M059J (cell line): ENCODE results near the gene PLK5. TPM values are rescaled to one million over a fixed set of nuclear protein-coding genes. Genes with fewer than 3 reads are reported as not detected.
A peak's percentile ranks its signal among the peaks of the same experiment; 100 is the strongest.
"Not testable (repeated sequence)": the region's sequence is repeated elsewhere in the genome, so short reads cannot be mapped to it uniquely, and the experiment has no call there.

Experiments used
- DNase-seq: peaks from one replicate; pipeline ENCODE4 v3.0.0-alpha.2; 2012; ENCODE audit warnings: low read depth
- total RNA-seq: library from RNA; depleted of rRNA; stranded (reverse); fragments of >200 nt; shearing (Covaris generic); gene quantifications from 2 replicates; pipeline ENCODE4 v1.2.3, GENCODE V29; 2014

The PLK5 gene
- total RNA-seq, 1 experiment from 2014 or later: not detected

GRCh38 chr19:1491114-1491848 is 32.6 kb upstream of the PLK5 start, which contains the start of gene REEP6:
REEP6 (plus strand) TSS chr19:1491181; CDS start chr19:1491270, 89 bp downstream.
- no peak for DNase-seq

DNA sequence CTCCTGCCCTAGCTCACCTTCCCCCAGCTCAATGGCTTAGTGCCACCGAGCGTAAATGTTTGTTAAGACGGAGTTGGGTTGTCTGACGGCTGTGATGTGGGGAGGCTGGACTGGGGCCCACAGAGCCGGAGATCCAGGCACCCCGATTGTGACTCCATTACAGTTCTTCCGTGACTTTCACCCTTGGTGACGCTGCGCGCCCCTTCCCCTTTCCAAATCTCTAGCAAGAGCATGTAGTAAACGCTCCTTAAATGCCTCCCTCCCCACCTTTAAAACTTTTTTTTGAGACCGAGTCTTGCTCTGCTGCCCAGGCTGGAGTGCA is 32.1 kb upstream of the PLK5 start:
- DNase-seq: no peak

DNA sequence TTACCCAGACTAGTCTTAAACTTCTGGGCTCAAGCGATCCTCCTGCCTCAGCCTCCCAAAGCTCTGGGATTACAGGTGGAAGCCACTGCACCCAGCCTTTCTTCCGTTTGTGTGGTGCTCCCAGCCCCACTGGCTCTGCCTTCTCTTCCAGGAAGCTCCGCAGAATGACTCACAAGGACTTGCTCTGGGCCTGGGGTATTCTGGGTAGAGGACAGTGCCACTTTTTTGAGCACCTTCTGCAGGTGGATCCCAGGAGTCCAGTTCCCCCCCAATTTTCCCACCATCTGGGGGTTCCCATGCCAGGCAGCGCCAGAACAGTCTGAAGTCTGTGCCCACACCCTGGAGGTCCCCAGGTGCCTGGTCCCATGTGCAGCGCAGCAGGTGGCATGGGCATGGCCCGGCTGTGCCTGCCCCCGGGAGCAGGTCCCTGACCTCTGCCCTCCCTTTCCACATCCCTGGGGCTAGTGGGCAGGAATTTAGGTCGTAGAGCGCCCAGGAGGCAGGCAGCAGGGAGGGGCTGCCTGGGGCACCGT is 31.3 kb upstream of the PLK5 start:
- DNase-seq: peak; percentile 61

- no peak for DNase-seq
These were observed 29.6 kb upstream of the PLK5 start for GRCh38 chr19:1494115-1494815.

- no peak for DNase-seq
These were observed 28.7 kb upstream of the PLK5 start for GRCh38 chr19:1495051-1495798.

DNA sequence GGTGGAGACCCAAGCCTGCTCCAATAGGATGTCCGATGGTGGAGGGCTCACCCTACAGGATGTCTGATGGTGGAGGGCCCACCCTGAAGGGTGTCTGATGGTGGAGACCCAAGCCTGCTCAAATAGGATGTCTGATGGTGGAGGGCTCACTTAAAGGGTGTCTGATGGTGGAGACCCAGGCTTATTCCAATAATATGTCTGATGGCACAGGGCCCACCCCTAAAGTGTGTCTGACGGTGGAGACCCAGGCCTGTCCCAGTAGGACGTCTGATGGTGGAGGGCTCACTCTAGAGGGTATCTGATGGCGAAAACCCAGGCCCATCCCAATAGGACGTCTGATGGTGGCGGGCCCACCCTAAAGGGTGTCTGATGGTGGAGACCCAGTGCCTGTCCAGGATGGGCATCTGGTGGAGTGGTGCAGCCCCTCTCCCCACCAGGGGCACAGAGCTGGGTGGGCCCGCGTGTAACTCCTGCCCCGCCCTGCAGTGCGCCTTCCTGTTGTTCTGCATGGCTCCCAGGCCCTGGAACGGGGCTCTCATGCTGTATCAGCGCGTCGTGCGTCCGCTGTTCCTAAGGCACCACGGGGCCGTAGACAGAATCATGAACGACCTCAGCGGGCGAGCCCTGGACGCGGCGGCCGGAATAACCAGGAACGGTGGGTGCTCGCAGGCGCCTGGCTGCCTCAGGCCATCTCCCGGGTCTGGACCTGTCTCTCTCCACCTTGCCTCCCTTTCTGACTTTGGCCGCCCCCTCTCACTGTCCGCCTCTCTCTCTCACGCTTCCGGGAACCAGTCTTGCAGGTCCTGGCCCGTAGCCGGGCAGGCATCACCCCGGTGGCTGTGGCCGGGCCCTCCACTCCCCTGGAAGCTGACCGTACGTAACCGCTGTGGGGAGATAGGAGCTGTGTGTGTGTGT is 27.8 kb upstream of the PLK5 start:
- DNase-seq: no peak

DNA sequence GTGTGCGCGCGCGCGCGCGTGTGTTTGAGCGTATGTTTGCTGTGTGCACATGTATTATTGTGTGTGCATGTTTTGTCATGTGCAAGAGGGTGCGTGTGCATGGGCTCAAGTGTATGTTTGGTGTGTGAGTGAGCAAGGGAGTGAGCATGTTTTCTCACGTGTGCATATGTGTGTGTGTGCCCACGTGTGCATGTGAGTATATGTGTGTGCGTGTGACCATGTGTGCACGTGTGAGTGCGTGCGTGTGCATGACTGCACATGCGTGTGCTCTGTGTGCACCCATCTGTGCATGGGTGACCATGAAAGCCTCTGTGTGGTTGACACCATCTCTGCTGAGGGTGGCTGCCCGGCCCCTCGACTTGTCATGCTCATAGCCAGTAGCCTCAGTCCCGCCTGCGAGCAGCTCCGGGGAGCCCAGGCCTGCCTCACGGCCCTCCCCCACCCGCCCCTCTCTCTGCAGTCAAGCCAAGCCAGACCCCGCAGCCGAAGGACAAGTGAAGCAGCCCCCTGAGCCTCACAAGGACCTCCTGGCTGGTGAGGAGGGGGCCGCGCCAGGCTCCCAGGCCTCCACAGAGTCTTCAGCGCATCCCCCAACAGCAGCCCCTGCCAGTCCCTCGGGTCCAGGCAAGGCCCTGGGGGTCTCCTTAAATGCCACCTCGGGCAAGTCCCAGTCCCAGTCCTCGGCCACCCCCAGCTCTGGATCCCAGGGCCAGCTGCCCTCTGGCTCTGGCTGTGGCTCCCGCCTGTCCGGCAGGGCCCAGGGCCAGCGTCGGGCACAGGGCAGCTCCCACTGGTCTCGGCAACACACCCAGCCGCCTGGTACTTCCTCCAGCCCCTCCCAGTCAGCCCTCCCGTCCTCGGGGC is 26.9 kb upstream of the PLK5 start:
- DNase-seq: no peak

DNA sequence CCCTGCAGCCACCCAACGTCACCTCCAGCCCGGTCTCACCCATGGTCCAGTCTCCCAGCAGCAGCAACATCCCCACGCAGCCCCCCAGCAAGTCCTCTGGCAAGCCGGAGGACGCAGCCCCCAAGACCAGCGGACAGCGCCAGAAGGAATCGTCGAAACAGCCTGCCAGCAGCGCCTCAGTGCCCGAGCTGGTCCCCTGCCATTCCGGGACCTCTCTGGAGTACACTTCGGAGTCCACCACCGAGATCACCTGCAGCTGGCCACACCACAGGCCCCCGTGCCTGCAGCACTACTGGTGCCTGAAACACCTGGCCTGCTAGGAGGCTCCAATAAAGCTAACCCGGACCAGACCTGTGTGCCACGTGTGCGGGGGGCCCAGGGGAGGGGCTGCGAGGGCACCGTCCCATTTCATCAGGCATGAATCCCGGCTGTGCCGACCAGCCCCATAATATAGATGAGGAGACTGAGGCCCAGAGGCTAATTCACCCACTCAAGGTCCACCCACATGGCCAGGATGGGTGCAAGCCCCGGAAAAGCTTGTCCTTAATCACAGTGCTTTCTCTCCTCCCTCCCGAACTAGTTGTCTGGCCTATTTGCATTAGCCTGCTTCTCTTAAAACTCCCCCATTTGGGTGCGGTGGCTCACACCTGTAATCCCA is 26.2 kb upstream of the PLK5 start:
- no peak for DNase-seq

- DNase-seq: not testable (repeated sequence)
These were observed 24.6 kb upstream of the PLK5 start for GRCh38 chr19:1499231-1499630.

DNA sequence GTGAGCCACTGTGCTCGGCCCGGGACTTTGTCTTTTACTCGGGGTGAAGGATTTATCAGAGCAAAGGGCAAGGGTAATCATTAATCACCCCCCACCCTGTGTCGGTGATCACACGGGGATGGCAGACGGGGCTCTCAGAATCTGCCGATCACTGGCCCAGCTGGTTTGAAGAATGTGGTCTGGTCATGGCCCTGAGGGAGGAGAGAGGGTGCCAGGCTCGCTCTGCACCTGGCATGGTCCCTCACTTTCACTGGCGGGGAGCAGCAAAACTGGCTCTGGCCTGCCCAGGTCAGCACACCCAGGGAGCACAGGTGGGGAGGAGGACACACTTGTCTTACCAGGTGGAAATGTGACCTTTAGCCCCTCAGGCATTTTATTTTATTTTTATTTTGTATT is 22.7 kb upstream of the PLK5 start:
- no peak for DNase-seq

DNA sequence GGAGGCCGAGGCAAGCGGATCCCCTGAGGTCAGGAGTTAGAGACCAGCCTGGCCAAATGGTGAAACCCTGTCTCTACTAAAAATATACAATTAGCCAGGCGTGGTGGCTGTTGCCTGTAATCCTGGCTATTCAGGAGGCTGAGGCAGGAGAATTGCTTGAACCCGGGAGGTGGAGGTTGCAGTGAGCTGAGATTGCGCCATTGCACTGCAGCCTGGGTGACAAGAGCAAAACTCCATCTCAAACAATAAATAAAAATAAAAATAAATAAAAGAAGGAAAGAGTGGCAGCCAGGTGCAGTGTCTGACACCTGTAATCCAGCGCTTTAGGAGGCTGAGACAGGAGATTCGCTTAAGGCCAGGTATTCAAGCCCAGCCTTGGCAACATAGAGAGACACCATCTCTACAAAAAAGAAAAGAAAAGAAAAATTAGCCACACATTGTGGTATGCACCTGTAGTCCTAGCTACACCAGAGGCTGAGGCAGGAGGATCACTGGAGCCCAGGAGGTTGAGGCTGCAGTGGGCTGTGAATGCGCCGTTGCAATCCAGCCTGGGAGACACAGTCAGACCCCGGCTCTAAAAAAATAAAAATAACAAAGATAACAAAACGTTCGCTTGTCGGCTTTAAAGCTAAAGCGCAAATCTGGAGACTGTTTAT is 21.3 kb upstream of the PLK5 start:
- no peak for DNase-seq

DNA sequence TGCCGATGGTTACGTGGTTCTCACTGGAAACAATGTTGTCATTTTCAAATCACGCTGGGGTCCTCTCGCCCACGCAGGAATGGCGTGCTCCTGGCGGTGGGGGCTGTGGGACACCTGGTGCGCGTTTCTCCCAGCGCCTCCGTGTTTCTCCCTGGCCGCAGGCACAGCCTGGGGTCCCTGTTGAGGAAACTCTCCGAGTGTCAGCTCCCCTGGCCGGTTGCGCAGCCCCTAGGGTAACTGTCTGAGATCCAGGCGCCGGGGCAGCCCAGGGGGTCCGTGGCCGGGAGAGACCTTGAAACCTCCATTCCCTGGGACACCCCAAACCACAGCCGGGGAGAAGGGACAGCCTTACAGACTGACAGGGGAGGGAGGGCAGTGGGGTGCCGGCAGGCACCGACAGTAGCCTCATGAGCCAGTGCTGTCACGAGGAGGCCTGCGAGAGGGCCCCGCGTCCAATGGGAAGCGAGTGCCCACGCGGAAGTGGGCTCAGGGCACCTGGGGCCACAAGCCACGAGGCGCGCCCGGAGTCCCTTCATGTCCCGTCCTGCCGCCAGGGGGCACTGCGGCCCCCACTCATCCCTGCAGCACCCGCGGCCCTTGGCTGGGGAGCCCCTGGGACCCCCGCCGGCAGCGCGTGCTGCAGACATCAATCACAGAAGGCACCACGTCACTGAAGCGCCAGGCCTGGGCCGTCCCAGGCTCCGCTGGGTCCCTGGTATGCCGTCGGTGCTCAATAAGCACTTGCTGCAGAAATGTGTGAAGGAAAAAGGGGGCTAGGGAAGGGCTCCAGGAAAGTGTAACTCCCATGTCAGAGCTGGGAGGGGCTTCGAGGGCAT is 20.6 kb upstream of the PLK5 start:
- no peak for DNase-seq

DNA sequence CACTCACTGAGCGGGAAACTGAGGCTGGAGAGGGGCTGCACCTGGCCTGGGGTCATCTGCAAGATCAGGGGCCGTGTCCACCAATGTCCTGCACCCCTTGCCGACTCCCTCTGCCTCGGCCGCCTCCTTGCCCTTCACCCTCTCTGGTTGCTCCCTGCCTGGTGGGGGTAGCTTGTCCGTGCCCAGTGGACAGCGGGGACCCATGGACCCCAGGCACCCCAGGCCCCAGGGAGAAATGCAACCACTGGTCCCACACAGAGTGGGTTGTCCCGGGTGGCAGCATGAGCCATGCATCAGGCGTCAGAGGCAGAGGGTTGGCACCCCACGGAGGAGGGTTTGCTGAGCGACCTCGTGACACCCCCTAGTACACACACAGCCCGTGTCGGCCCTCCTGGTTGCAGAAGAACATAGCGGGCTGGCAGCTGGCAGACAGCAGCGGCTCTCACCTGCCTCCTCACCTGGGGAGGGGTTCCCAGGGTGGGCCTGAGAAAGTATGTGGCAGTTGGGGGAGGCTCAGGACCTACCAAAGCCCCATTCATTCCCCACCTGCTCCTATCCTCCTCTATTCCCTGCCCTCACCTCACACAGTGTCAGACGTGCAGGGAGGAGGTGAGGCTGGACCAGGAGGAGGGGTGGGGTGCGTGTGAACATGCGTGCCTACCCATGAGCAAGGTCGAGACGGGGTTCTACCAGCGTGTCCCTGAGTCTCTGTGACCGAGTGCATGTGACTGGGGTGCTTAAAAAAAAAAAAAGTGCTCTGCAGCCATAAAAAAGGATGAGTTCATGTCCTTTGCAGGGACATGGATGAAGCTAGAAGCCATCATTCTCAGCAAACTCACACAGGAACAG is 19.7 kb upstream of the PLK5 start:
- DNase-seq: no peak

GRCh38 chr19:1505012-1505411 is 18.9 kb upstream of the PLK5 start:
- DNase-seq: no peak

GRCh38 chr19:1505991-1506881 is 17.6 kb upstream of the PLK5 start:
- DNase-seq: no peak

DNA sequence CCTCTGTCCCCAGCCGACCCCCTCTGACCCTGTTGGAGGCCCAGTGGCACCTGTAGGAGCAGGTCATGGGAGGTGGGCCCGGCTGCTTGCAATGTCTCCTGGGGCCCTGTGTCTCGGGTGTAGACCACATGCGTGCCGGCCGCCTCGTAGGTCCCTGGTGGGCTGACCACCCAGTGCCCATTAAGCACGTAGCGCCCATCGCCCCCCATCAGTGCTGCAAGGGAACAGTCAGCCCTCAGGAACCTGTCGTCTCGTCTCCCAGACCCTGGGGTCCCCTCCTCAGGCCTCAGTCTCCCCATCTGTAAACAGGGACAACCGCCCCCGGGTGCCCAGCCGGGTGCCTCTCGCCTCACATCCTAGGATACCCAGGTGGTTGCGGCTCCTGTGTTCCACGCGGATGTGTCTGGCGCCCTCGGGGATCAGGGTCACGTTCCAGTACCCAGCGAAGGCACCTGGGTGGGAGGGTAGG is 16.7 kb upstream of the PLK5 start:
- DNase-seq: no peak
